CD14-positive monocyte (primary cell): ENCODE data around the gene SCUBE3. TPM values are rescaled to one million over a fixed set of nuclear protein-coding genes. Genes with fewer than 3 reads are reported as not detected.

Source experiments
- DNase-seq, 3 donors: peaks; one replicate each; pipeline ENCODE4 v3.0.0-alpha.2; 2011 to 2022
- H2AFZ ChIP-seq: 2 replicates; pipeline ENCODE4 v1.6.0; 2012; ENCODE audit warnings: mild to moderate bottlenecking, low read depth, low read length, inconsistent platforms; ENCODE audit not compliant: insufficient read depth, poor library complexity, severe bottlenecking
- H3K27ac ChIP-seq, 2 donors: 1 replicate in 1 of 2; 2 replicates in 1 of 2; pipeline ENCODE4 v1.5.1; 2012 to 2013; ENCODE audit warnings: low read length in 2 of 2, control low read depth in 1 of 2, inconsistent platforms in 1 of 2, low read depth in 1 of 2, mild to moderate bottlenecking in 1 of 2
- H3K27me3 ChIP-seq, 2 donors: one replicate each; pipeline versions ENCODE4 v1.6.0 to v1.6.1; 2011 to 2013; ENCODE audit warnings: low read length in 2 of 2; ENCODE audit not compliant: control insufficient read depth in 2 of 2, insufficient read depth in 2 of 2
- H3K36me3 ChIP-seq, 2 donors: replicated peaks in 1 of 2; 1 replicate in 1 of 2; 2 replicates in 1 of 2; pipeline versions ENCODE4 v1.5.1 to v1.6.1; 2012 to 2013; ENCODE audit warnings: low read length in 2 of 2, control low read depth in 1 of 2, inconsistent platforms in 1 of 2, mild to moderate bottlenecking in 1 of 2; ENCODE audit not compliant: insufficient read depth in 2 of 2, control insufficient read depth in 1 of 2
- H3K4me1 ChIP-seq, 2 donors: 1 replicate in 1 of 2; 2 replicates in 1 of 2; pipeline versions ENCODE4 v1.5.1 to v1.6.1; 2012 to 2013; ENCODE audit warnings: low read length in 2 of 2, control low read depth in 1 of 2, inconsistent platforms in 1 of 2, mild to moderate bottlenecking in 1 of 2, moderate library complexity in 1 of 2; ENCODE audit not compliant: insufficient read depth in 2 of 2, control insufficient read depth in 1 of 2
- H3K4me2 ChIP-seq: replicated peaks from 2 replicates; pipeline ENCODE3; 2012; ENCODE audit warnings: low read length, moderate library complexity, mild to moderate bottlenecking; ENCODE audit not compliant: poor library complexity, severe bottlenecking; ENCODE audit errors: extremely low read depth
- H3K4me3 ChIP-seq, 3 experiments: fragments of 200-600 bp in 1 of 3; sonication (generic) in 1 of 3; replicated peaks in 1 of 3; 1 replicate in 2 of 3; 2 replicates in 1 of 3; pipeline ENCODE4 v1.5.1; 2011 to 2013; ENCODE audit warnings: low read length in 3 of 3, mild to moderate bottlenecking in 3 of 3, control low read depth in 2 of 3, low read depth in 2 of 3, inconsistent platforms in 1 of 3, moderate library complexity in 1 of 3
- H3K79me2 ChIP-seq: 2 replicates; pipeline ENCODE4 v1.6.0; 2012; ENCODE audit warnings: mild to moderate bottlenecking, control low read depth, inconsistent platforms, low read length, moderate library complexity; ENCODE audit not compliant: insufficient read depth
- H3K9ac ChIP-seq: 2 replicates; pipeline ENCODE4 v1.6.0; 2017; ENCODE audit warnings: low read length, mild to moderate bottlenecking; ENCODE audit not compliant: insufficient read depth, poor library complexity, severe bottlenecking
- H3K9me3 ChIP-seq, 2 donors: replicated peaks in 1 of 2; 1 replicate in 1 of 2; 2 replicates in 1 of 2; pipeline versions ENCODE4 v1.5.1 to v1.6.1; 2012 to 2013; ENCODE audit warnings: low read length in 2 of 2, control low read depth in 1 of 2; ENCODE audit not compliant: control insufficient read depth in 1 of 2, insufficient read depth in 1 of 2
- H4K20me1 ChIP-seq: 2 replicates; pipeline ENCODE4 v1.6.0; 2012; ENCODE audit warnings: mild to moderate bottlenecking, low read length, control low read depth, moderate library complexity; ENCODE audit not compliant: insufficient read depth
- H3K27ac Mint-ChIP-seq, 7 donors: one replicate each; pipeline ENCODE4 v1.8.0; 2020; ENCODE audit warnings: mild to moderate bottlenecking in 7 of 7, mixed read lengths in 7 of 7, moderate library complexity in 6 of 7, inconsistent platforms in 2 of 7
- H3K27me3 Mint-ChIP-seq, 3 donors: one replicate each; pipeline ENCODE4 v1.8.0; 2021 to 2022; ENCODE audit warnings: low read depth in 3 of 3, mild to moderate bottlenecking in 3 of 3, mixed read lengths in 3 of 3, moderate library complexity in 3 of 3, inconsistent platforms in 1 of 3
- H3K36me3 Mint-ChIP-seq, 2 donors: one replicate each; pipeline ENCODE4 v1.8.0; 2020; ENCODE audit warnings: mixed read lengths in 2 of 2, inconsistent platforms in 1 of 2, mild to moderate bottlenecking in 1 of 2
- H3K4me1 Mint-ChIP-seq: one replicate; pipeline ENCODE4 v1.8.0; 2020; ENCODE audit warnings: mild to moderate bottlenecking, mixed read lengths
- H3K4me3 Mint-ChIP-seq, 2 donors: one replicate each; pipeline ENCODE4 v1.8.0; 2020; ENCODE audit warnings: mild to moderate bottlenecking in 2 of 2, mixed read lengths in 2 of 2, moderate library complexity in 1 of 2
- H3K9me3 Mint-ChIP-seq, 7 donors: one replicate each; pipeline ENCODE4 v1.8.0; 2020 to 2022; ENCODE audit warnings: mixed read lengths in 7 of 7, mild to moderate bottlenecking in 6 of 7, moderate library complexity in 6 of 7, inconsistent platforms in 2 of 7
- CTCF ChIP-seq: fragments of 200-600 bp; IDR thresholded peaks from one replicate; pipeline ENCODE4 v1.8.0; 2022; ENCODE audit warnings: antibody characterized with exemption, mild to moderate bottlenecking
- WGBS: methylation state at CpG from one replicate; pipeline ENCODE4 v1.1.5; 2013; ENCODE audit warnings: missing lambda C conversion rate; ENCODE audit not compliant: insufficient coverage; 5-methylcytosine and 5-hydroxymethylcytosine counted together
- intact Hi-C, 2 donors: fragments of 100-400 bp; cut with micrococcal nuclease; formaldehyde crosslinking; loops; one replicate each; pipeline versions ENCODE4 v1.15.0 to v1.15.1; 2023
- polyA plus RNA-seq, 3 donors: library from polyadenylated mRNA; depleted of rRNA in 1 of 3; unstranded in 2 of 3; stranded (reverse) in 1 of 3; fragments of 300-500 nt in 2 of 3; fragments of >200 nt in 1 of 3; fragmentation: Illumina TruSeq in 2 of 3; gene quantifications; 1 replicate in 2 of 3; 2 replicates in 1 of 3; pipeline ENCODE4 v1.2.3, GENCODE V29; 2012 to 2021

The SCUBE3 gene
- polyA plus RNA-seq, 3 donors = not detected

- WGBS = 71% methylated on average over 1 of the region's 2 CpGs
Measured at GRCh38 chr6:35174088-35174434, 39.7 kb upstream of the SCUBE3 start.

GRCh38 chr6:35174501-35174900 lies 39.3 kb upstream of the SCUBE3 start:
- intact Hi-C loops = no loop called here
- Mint-ChIP-seq H3K4me1 (no peaks in the 10 kb centered on the region), H3K27ac (no peak overlapping the region), H3K9me3 (peaks cover 0 to 9% (median 5%) of the 10 kb centered on the region in 7 donors), H3K27me3 (peaks cover 5 to 9% (median 9%) of the 10 kb centered on the region in 3 donors), H3K36me3 (no peaks in the 10 kb centered on the region), H3K4me3 (no peak overlapping the region)
- Histone ChIP-seq H3K27me3 (no peaks in the 10 kb centered on the region), H2AFZ (no peak overlapping the region), H3K79me2 (no peaks in the 10 kb centered on the region), H3K9ac (no peak overlapping the region), H3K4me3 (no peak overlapping the region), H3K4me2 (no peak overlapping the region), H3K4me1 (no peaks in the 10 kb centered on the region), H3K27ac (no peak overlapping the region), H3K9me3 (peaks cover 0 to 3% of the 10 kb centered on the region in 2 donors), H4K20me1 (no peaks in the 10 kb centered on the region), H3K36me3 (no peaks in the 10 kb centered on the region)
- no CpG with 5 or more reads among the region's 4 CpGs for WGBS
- TF ChIP-seq CTCF = no peak
- DNase-seq = no peak

More at GRCh38 chr6:35174088-35174434, 39.7 kb upstream of the SCUBE3 start:
- no peaks in the 10 kb centered on the region for H3K4me1 Mint-ChIP-seq
- no peak for TF ChIP-seq CTCF
- H3K27me3 Mint-ChIP-seq = peaks cover 7 to 9% (median 7%) of the 10 kb centered on the region in 3 donors
- Histone ChIP-seq H3K27ac (no peak overlapping the region), H2AFZ (no peak overlapping the region), H3K4me1 (no peaks in the 10 kb centered on the region), H4K20me1 (no peaks in the 10 kb centered on the region), H3K4me3 (no peak overlapping the region), H3K4me2 (no peak overlapping the region), H3K36me3 (no peaks in the 10 kb centered on the region), H3K9me3 (peaks cover 0 to 5% of the 10 kb centered on the region in 2 donors), H3K27me3 (no peaks in the 10 kb centered on the region), H3K79me2 (no peaks in the 10 kb centered on the region), H3K9ac (no peak overlapping the region)
- intact Hi-C loops = no loop called here
- H3K4me3 Mint-ChIP-seq = no peak overlapping the region
- H3K36me3 Mint-ChIP-seq = no peaks in the 10 kb centered on the region
- H3K27ac Mint-ChIP-seq = no peak overlapping the region
- H3K9me3 Mint-ChIP-seq = peaks cover 0 to 12% (median 6%) of the 10 kb centered on the region in 7 donors
- no peak for DNase-seq
